WTC11 (cell line): Measurements from ENCODE around the gene NUDCD3. TPM values are rescaled to one million over a fixed set of nuclear protein-coding genes. Genes with fewer than 3 reads are reported as not detected.

Experiments
- ATAC-seq: fragments of 200-7000 bp; cut with Tn5 transposase; 2 replicates; pipeline ENCODE4 v1.10.0; 2021; ENCODE audit warnings: mild to moderate bottlenecking, moderate library complexity
- CTCF ChIA-PET: fragments of 300-600 bp; sonication (Branson Sonifier 250); formaldehyde crosslinking; loops from one replicate; lab custom pipeline; 2021; ENCODE audit warnings: antibody characterized with exemption; lab: Charles Lee
- POLR2A ChIA-PET: fragments of 350-600 bp; sonication (Branson Sonifier 250); formaldehyde crosslinking; loops from one replicate; lab custom pipeline; 2021; ENCODE audit warnings: antibody characterized with exemption; lab: Charles Lee
- DNase-seq: peaks from one replicate; pipeline ENCODE4 v3.0.0; 2021; ENCODE audit warnings: low spot score
- H3K27ac Mint-ChIP-seq: 2 replicates; pipeline ENCODE4 v1.8.0; 2021; ENCODE audit warnings: mixed read lengths
- H3K27me3 Mint-ChIP-seq: 2 replicates; pipeline ENCODE4 v1.8.0; 2021; ENCODE audit warnings: low read depth, mild to moderate bottlenecking, moderate library complexity, mixed read lengths
- H3K36me3 Mint-ChIP-seq: 2 replicates; pipeline ENCODE4 v1.8.0; 2021; ENCODE audit warnings: mixed read lengths
- H3K4me1 Mint-ChIP-seq: 2 replicates; pipeline ENCODE4 v1.8.0; 2022; ENCODE audit warnings: mixed read lengths
- H3K4me3 Mint-ChIP-seq: 2 replicates; pipeline ENCODE4 v1.8.0; 2021; ENCODE audit warnings: mild to moderate bottlenecking, moderate library complexity, mixed read lengths
- H3K9me3 Mint-ChIP-seq: 2 replicates; pipeline ENCODE4 v1.8.0; 2021; ENCODE audit warnings: mixed read lengths
- AFF4 ChIP-seq: sonication (generic); formaldehyde crosslinking; IDR thresholded peaks from 2 replicates; pipeline ENCODE4 v1.8.1; 2023; ENCODE audit warnings: mild to moderate bottlenecking, missing genetic modification reagents, borderline replicate concordance
- HMGXB4 ChIP-seq: sonication (generic); formaldehyde crosslinking; IDR thresholded peaks from 2 replicates; pipeline ENCODE4 v1.8.1; 2023; ENCODE audit warnings: mild to moderate bottlenecking, moderate library complexity, missing genetic modification reagents
- JAZF1 ChIP-seq: fragments of 250-450 bp; sonication (Bioruptor Pico); IDR thresholded peaks from 2 replicates; pipeline ENCODE4 v1.9.0; 2021; ENCODE audit warnings: moderate library complexity, mild to moderate bottlenecking, inconsistent platforms
- NFYB ChIP-seq: sonication (generic); formaldehyde crosslinking; conservative IDR thresholded peaks from 2 replicates; pipeline ENCODE4 v1.8.0; 2022; ENCODE audit warnings: low read depth, missing genetic modification reagents
- NR3C1 ChIP-seq: sonication (generic); formaldehyde crosslinking; conservative IDR thresholded peaks from 2 replicates; pipeline ENCODE4 v1.8.1; 2023; ENCODE audit warnings: low read depth, mild to moderate bottlenecking, missing genetic modification reagents
- RELA ChIP-seq: sonication (generic); formaldehyde crosslinking; IDR thresholded peaks from 2 replicates; pipeline ENCODE4 v1.8.1; 2022; ENCODE audit warnings: missing genetic modification reagents, mild to moderate bottlenecking, borderline replicate concordance
- RORB ChIP-seq: fragments of 250-450 bp; sonication (Bioruptor Pico); IDR thresholded peaks from 2 replicates; pipeline ENCODE4 v1.9.0; 2021; ENCODE audit warnings: mild to moderate bottlenecking
- TEAD4 ChIP-seq: sonication (generic); formaldehyde crosslinking; IDR thresholded peaks from 2 replicates; pipeline ENCODE4 v1.8.0; 2022; ENCODE audit warnings: mild to moderate bottlenecking, missing genetic modification reagents
- USF1 ChIP-seq: sonication (generic); formaldehyde crosslinking; IDR thresholded peaks from 2 replicates; pipeline ENCODE4 v1.8.0; 2022; ENCODE audit warnings: mild to moderate bottlenecking, missing genetic modification reagents
- ZNF423 ChIP-seq: fragments of 250-450 bp; sonication (Bioruptor Pico); IDR thresholded peaks from 2 replicates; pipeline ENCODE4 v2.1.2; 2022; ENCODE audit warnings: mild to moderate bottlenecking, moderate library complexity
- total RNA-seq: library from RNA; stranded (reverse); gene quantifications from 3 replicates; pipeline ENCODE4 v1.2.3, GENCODE V29; 2021
- TF ChIP-seq, protein P1 (sequence below): fragments of 200-600 bp; IDR thresholded peaks from 2 replicates; pipeline ENCODE4 v1.8.0; 2022; ENCODE audit warnings: antibody characterized with exemption
- TF ChIP-seq, protein P2 (sequence below): sonication (generic); formaldehyde crosslinking; IDR thresholded peaks from 2 replicates; pipeline ENCODE4 v1.8.1; 2022; ENCODE audit warnings: low read depth, mild to moderate bottlenecking, moderate library complexity, missing genetic modification reagents, borderline replicate concordance
- TF ChIP-seq, protein P3 (sequence below): sonication (generic); formaldehyde crosslinking; conservative IDR thresholded peaks from 2 replicates; pipeline ENCODE4 v1.8.1; 2022; ENCODE audit warnings: mild to moderate bottlenecking, missing genetic modification reagents
- TF ChIP-seq, protein P4 (sequence below): sonication (generic); formaldehyde crosslinking; IDR thresholded peaks from 2 replicates; pipeline ENCODE4 v1.8.0; 2022; ENCODE audit warnings: missing genetic modification reagents

The NUDCD3 gene
- total RNA-seq, 1 experiment from 2014 or later: 71.8 TPM

DNA sequence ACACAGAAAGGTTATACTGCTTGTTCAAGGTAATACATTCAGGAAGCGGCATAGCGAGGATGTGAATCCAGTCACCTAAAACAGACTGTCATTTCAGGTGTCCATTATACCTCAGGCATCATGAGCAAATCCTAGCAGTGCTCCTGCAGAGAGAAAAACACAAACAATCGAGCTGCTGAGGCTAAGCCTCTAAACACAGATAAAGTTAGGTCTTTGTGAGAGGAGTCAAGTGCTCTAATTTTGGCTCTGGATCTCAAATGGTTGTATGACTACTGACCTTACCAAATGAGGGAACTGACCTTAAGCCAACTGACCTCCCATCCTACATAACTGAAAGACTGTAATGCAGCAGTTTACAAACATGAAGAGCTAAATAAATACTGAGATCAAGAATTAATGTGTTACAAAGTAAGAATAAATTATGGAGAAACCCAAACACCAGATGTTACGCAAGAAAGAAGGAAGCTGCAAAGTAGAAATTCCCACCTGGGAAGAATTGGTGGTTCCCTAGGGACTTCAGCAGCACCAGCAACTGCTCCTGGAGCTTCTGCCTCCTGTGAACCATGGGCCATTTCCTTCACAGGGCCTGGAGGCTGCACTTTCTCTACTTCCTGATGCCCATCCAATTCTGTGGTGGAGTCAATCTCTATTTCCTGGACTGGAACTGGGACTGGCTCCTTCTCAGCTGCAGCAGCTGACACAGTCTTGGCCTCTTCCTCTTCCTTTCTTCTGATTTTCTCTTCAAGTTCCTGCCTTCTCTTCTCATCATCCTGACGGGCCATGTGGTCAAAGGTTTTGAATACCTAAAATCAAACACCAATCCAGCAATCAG lies 5.8 kb downstream of the NUDCD3 start:
- no peak for DNase-seq
- no peaks in the 10 kb centered on the region for H3K9me3 Mint-ChIP-seq
- TF ChIP-seq AFF4 (CRISPR knock-in tag) (no peak), USF1 (no peak), JAZF1 (CRISPR knock-in tag) (no peak), TEAD4 (CRISPR knock-in tag) (no peak), ZNF423 (CRISPR knock-in tag) (no peak), NR3C1 (CRISPR knock-in tag) (no peak), RELA (no peak), HMGXB4 (CRISPR knock-in tag) (no peak), RORB (CRISPR knock-in tag) (no peak), NFYB (CRISPR knock-in tag) (no peak)
- TF ChIP-seq, protein P1, sequence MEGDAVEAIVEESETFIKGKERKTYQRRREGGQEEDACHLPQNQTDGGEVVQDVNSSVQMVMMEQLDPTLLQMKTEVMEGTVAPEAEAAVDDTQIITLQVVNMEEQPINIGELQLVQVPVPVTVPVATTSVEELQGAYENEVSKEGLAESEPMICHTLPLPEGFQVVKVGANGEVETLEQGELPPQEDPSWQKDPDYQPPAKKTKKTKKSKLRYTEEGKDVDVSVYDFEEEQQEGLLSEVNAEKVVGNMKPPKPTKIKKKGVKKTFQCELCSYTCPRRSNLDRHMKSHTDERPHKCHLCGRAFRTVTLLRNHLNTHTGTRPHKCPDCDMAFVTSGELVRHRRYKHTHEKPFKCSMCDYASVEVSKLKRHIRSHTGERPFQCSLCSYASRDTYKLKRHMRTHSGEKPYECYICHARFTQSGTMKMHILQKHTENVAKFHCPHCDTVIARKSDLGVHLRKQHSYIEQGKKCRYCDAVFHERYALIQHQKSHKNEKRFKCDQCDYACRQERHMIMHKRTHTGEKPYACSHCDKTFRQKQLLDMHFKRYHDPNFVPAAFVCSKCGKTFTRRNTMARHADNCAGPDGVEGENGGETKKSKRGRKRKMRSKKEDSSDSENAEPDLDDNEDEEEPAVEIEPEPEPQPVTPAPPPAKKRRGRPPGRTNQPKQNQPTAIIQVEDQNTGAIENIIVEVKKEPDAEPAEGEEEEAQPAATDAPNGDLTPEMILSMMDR: no peak
- TF ChIP-seq, protein P2, sequence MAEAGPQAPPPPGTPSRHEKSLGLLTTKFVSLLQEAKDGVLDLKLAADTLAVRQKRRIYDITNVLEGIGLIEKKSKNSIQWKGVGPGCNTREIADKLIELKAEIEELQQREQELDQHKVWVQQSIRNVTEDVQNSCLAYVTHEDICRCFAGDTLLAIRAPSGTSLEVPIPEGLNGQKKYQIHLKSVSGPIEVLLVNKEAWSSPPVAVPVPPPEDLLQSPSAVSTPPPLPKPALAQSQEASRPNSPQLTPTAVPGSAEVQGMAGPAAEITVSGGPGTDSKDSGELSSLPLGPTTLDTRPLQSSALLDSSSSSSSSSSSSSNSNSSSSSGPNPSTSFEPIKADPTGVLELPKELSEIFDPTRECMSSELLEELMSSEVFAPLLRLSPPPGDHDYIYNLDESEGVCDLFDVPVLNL (CRISPR knock-in tag): no peak
- TF ChIP-seq, protein P3, sequence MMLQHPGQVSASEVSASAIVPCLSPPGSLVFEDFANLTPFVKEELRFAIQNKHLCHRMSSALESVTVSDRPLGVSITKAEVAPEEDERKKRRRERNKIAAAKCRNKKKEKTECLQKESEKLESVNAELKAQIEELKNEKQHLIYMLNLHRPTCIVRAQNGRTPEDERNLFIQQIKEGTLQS (CRISPR knock-in tag): no peak
- TF ChIP-seq, protein P4, sequence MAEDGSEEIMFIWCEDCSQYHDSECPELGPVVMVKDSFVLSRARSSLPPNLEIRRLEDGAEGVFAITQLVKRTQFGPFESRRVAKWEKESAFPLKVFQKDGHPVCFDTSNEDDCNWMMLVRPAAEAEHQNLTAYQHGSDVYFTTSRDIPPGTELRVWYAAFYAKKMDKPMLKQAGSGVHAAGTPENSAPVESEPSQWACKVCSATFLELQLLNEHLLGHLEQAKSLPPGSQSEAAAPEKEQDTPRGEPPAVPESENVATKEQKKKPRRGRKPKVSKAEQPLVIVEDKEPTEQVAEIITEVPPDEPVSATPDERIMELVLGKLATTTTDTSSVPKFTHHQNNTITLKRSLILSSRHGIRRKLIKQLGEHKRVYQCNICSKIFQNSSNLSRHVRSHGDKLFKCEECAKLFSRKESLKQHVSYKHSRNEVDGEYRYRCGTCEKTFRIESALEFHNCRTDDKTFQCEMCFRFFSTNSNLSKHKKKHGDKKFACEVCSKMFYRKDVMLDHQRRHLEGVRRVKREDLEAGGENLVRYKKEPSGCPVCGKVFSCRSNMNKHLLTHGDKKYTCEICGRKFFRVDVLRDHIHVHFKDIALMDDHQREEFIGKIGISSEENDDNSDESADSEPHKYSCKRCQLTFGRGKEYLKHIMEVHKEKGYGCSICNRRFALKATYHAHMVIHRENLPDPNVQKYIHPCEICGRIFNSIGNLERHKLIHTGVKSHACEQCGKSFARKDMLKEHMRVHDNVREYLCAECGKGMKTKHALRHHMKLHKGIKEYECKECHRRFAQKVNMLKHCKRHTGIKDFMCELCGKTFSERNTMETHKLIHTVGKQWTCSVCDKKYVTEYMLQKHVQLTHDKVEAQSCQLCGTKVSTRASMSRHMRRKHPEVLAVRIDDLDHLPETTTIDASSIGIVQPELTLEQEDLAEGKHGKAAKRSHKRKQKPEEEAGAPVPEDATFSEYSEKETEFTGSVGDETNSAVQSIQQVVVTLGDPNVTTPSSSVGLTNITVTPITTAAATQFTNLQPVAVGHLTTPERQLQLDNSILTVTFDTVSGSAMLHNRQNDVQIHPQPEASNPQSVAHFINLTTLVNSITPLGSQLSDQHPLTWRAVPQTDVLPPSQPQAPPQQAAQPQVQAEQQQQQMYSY (CRISPR knock-in tag): no peak
- TF ChIP-seq, all 79 proteins: peak for 0
- no peak for ATAC-seq
- Mint-ChIP-seq H3K4me1 (peaks cover 14% of the 10 kb centered on the region), H3K27ac (no peak overlapping the region), H3K4me3 (no peak overlapping the region), H3K27me3 (no peaks in the 10 kb centered on the region), H3K36me3 (peaks cover 45% of the 10 kb centered on the region)
- ChIA-PET CTCF (interaction anchor here (1.9 kb wide), 1 partner anchor 50 kb away, joined by 6 read pairs; no protein-coding TSS in a partner anchor), POLR2A (interaction anchor here (0.6 kb wide), 1 partner anchor 254 kb away, joined by 3 read pairs; no protein-coding TSS in a partner anchor)
